WTC11 (cell line): ENCODE measurements around the gene AFF3. TPM values are rescaled to one million over a fixed set of nuclear protein-coding genes. Genes with fewer than 3 reads are reported as not detected.
A peak's percentile ranks its signal among the peaks of the same experiment; 100 is the strongest.

Source experiments
- ATAC-seq: fragments of 200-7000 bp; cut with Tn5 transposase; 2 replicates; pipeline ENCODE4 v1.10.0; 2021; ENCODE audit warnings: mild to moderate bottlenecking, moderate library complexity
- Bru-seq: library from RNA; stranded (reverse); fragments of 400-500 nt; gene quantifications from one replicate; lab custom pipeline; 2021; lab: Mats Ljungman, UMichigan
- CTCF ChIA-PET: fragments of 300-600 bp; sonication (Branson Sonifier 250); formaldehyde crosslinking; loops from one replicate; lab custom pipeline; 2021; ENCODE audit warnings: antibody characterized with exemption; lab: Charles Lee
- POLR2A ChIA-PET: fragments of 350-600 bp; sonication (Branson Sonifier 250); formaldehyde crosslinking; loops from one replicate; lab custom pipeline; 2021; ENCODE audit warnings: antibody characterized with exemption; lab: Charles Lee
- DNase-seq: peaks from one replicate; pipeline ENCODE4 v3.0.0; 2021; ENCODE audit warnings: low spot score
- H3K27ac Mint-ChIP-seq: 2 replicates; pipeline ENCODE4 v1.8.0; 2021; ENCODE audit warnings: mixed read lengths
- H3K27me3 Mint-ChIP-seq: 2 replicates; pipeline ENCODE4 v1.8.0; 2021; ENCODE audit warnings: low read depth, mild to moderate bottlenecking, moderate library complexity, mixed read lengths
- H3K36me3 Mint-ChIP-seq: 2 replicates; pipeline ENCODE4 v1.8.0; 2021; ENCODE audit warnings: mixed read lengths
- H3K4me1 Mint-ChIP-seq: 2 replicates; pipeline ENCODE4 v1.8.0; 2022; ENCODE audit warnings: mixed read lengths
- H3K4me3 Mint-ChIP-seq: 2 replicates; pipeline ENCODE4 v1.8.0; 2021; ENCODE audit warnings: mild to moderate bottlenecking, moderate library complexity, mixed read lengths
- H3K9me3 Mint-ChIP-seq: 2 replicates; pipeline ENCODE4 v1.8.0; 2021; ENCODE audit warnings: mixed read lengths
- ATF3 ChIP-seq: sonication (generic); formaldehyde crosslinking; conservative IDR thresholded peaks from 2 replicates; pipeline ENCODE4 v1.8.1; 2022; ENCODE audit warnings: mild to moderate bottlenecking, missing genetic modification reagents
- CBFB ChIP-seq: sonication (generic); formaldehyde crosslinking; IDR thresholded peaks from 2 replicates; pipeline ENCODE4 v1.8.1; 2022; ENCODE audit warnings: mild to moderate bottlenecking, low read depth, missing genetic modification reagents
- CREM ChIP-seq: sonication (generic); formaldehyde crosslinking; IDR thresholded peaks from 2 replicates; pipeline ENCODE4 v1.8.1; 2022; ENCODE audit warnings: mild to moderate bottlenecking, missing genetic modification reagents, moderate library complexity
- EMX1 ChIP-seq: fragments of 250-450 bp; sonication (Bioruptor Pico); IDR thresholded peaks from 2 replicates; pipeline ENCODE4 v1.8.0; 2021; ENCODE audit warnings: mild to moderate bottlenecking
- FOXJ3 ChIP-seq: sonication (generic); formaldehyde crosslinking; IDR thresholded peaks from 2 replicates; pipeline ENCODE4 v1.9.0; 2021; ENCODE audit warnings: missing genetic modification reagents, mild to moderate bottlenecking, borderline replicate concordance
- GRHL2 ChIP-seq: fragments of 250-450 bp; sonication (Bioruptor Pico); IDR thresholded peaks from 2 replicates; pipeline ENCODE4 v1.8.0; 2022; ENCODE audit warnings: mild to moderate bottlenecking, moderate library complexity; ENCODE audit not compliant: insufficient replicate concordance, severe bottlenecking
- HMGA2 ChIP-seq: fragments of 250-450 bp; sonication (Bioruptor Pico); IDR thresholded peaks from 2 replicates; pipeline ENCODE4 v1.4.0; 2021; ENCODE audit warnings: mild to moderate bottlenecking, moderate library complexity
- IRF1 ChIP-seq: sonication (generic); formaldehyde crosslinking; IDR thresholded peaks from 2 replicates; pipeline ENCODE4 v1.8.0; 2023; ENCODE audit warnings: missing genetic modification reagents
- JAZF1 ChIP-seq: fragments of 250-450 bp; sonication (Bioruptor Pico); IDR thresholded peaks from 2 replicates; pipeline ENCODE4 v1.9.0; 2021; ENCODE audit warnings: moderate library complexity, mild to moderate bottlenecking, inconsistent platforms
- JUN ChIP-seq: sonication (generic); formaldehyde crosslinking; IDR thresholded peaks from 2 replicates; pipeline ENCODE4 v1.8.0; 2023; ENCODE audit warnings: mild to moderate bottlenecking, missing genetic modification reagents
- OVOL2 ChIP-seq: fragments of 250-450 bp; sonication (Bioruptor Pico); IDR thresholded peaks from 2 replicates; pipeline ENCODE4 v1.9.0; 2021; ENCODE audit warnings: mild to moderate bottlenecking, borderline replicate concordance
- SP1 ChIP-seq: sonication (generic); formaldehyde crosslinking; conservative IDR thresholded peaks from 2 replicates; pipeline ENCODE4 v1.8.1; 2022; ENCODE audit warnings: missing genetic modification reagents
- STAT6 ChIP-seq: sonication (generic); formaldehyde crosslinking; conservative IDR thresholded peaks from 2 replicates; pipeline ENCODE4 v1.8.1; 2023; ENCODE audit warnings: mild to moderate bottlenecking, low read depth, missing genetic modification reagents, moderate library complexity
- TP53 ChIP-seq: sonication (generic); formaldehyde crosslinking; IDR thresholded peaks from 2 replicates; pipeline ENCODE4 v1.8.1; 2023; ENCODE audit warnings: mild to moderate bottlenecking, missing genetic modification reagents
- ZNF121 ChIP-seq: sonication (generic); formaldehyde crosslinking; IDR thresholded peaks from 2 replicates; pipeline ENCODE4 v1.8.0; 2023; ENCODE audit warnings: missing genetic modification reagents
- ZNF219 ChIP-seq: sonication (generic); formaldehyde crosslinking; IDR thresholded peaks from 2 replicates; pipeline ENCODE4 v1.8.0; 2023; ENCODE audit warnings: missing genetic modification reagents, mild to moderate bottlenecking, borderline replicate concordance
- ZNF232 ChIP-seq: sonication (generic); formaldehyde crosslinking; IDR thresholded peaks from 2 replicates; pipeline ENCODE4 v1.8.0; 2022; ENCODE audit warnings: mild to moderate bottlenecking, missing genetic modification reagents
- ZNF263 ChIP-seq: sonication (generic); formaldehyde crosslinking; IDR thresholded peaks from 2 replicates; pipeline ENCODE4 v1.8.1; 2022; ENCODE audit warnings: low read depth, mild to moderate bottlenecking, moderate library complexity, missing genetic modification reagents
- long read RNA-seq, 3 experiments: library from RNA in 1 of 3; library from capped mRNA in 1 of 3; library from polyadenylated mRNA in 1 of 3; unstranded in 2 of 3; stranded (forward) in 1 of 3; transcript quantifications; one replicate each; pipeline ENCODE4 v2.0.0, GENCODE V29; 2021
- total RNA-seq: library from RNA; stranded (reverse); gene quantifications from 3 replicates; pipeline ENCODE4 v1.2.3, GENCODE V29; 2021
- TF ChIP-seq, protein P1 (sequence below): fragments of 250-450 bp; sonication (Bioruptor Pico); conservative IDR thresholded peaks from 2 replicates; pipeline ENCODE4 v1.9.0; 2021; ENCODE audit warnings: mild to moderate bottlenecking
- TF ChIP-seq, protein P2 (sequence below): fragments of 200-600 bp; IDR thresholded peaks from 2 replicates; pipeline ENCODE4 v1.8.0; 2022; ENCODE audit warnings: antibody characterized with exemption
- TF ChIP-seq, protein P3 (sequence below): sonication (generic); formaldehyde crosslinking; IDR thresholded peaks from 2 replicates; pipeline ENCODE4 v1.8.0; 2022; ENCODE audit warnings: mild to moderate bottlenecking, missing genetic modification reagents
- TF ChIP-seq, protein P4 (sequence below): sonication (generic); formaldehyde crosslinking; IDR thresholded peaks from 2 replicates; pipeline ENCODE4 v1.8.1; 2022; ENCODE audit warnings: missing genetic modification reagents, borderline replicate concordance

The AFF3 gene
- 1.1 to 1.2 TPM (median 1.2 TPM) in 3 replicates for total RNA-seq
- percentile 24 among the genes with signal in this experiment for Bru-seq, nascent RNA
- long read RNA-seq, experiment 1, partial matches to known transcripts, result 1 of 7 reads
- long read RNA-seq, experiment 1, other reads (novel, unspliced or antisense), result 6 of 7 reads
- long read RNA-seq, experiment 2, partial matches to known transcripts, result 1 of 2 reads
- long read RNA-seq, experiment 2, other reads (novel, unspliced or antisense), result 1 of 2 reads
- long read RNA-seq, experiment 3, result 0 reads

DNA sequence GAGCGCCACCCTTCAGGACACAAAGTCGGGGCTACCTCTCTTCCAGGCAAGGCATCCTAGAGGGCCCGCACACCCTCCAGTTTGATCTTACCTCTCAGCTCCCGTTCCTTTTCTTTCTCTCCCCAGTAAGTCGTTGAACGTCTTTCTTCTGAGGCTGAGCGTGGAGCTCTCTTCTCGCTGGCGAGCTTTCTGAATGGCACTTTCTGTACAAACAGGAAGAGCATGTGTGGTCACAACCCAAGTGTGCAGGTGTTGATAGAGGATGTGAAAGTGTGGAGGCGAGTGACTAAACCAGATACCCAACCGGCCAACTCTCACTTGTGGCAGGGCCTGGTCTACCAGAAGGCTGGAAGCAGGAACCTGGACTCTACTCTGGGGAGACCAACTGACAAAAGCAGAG is at the start of gene AFF3:
TSS of gene AFF3 (minus strand) at position 198 of the 400 bp plus-strand sequence. CDS start 38,136 bp downstream, outside the sequence.
- Mint-ChIP-seq H3K9me3 (peaks cover 21% of the 10 kb centered on the region), H3K4me3 (no peak within 1 kb of the TSS), H3K27ac (no peak within 1 kb of the TSS), H3K27me3 (no peaks in the 10 kb centered on the region; the same call in 1 of the 2 replicates), H3K4me1 (no peaks in the 10 kb centered on the region), H3K36me3 (no peaks in the 10 kb centered on the region)
- ChIA-PET CTCF (interaction anchor here (1.4 kb wide), 1 partner anchor 118 kb away, joined by 4 read pairs; no protein-coding TSS in a partner anchor), POLR2A (no interaction called here)
- no peak for ATAC-seq
- TF ChIP-seq CBFB, result no peak
- TF ChIP-seq, protein P1, sequence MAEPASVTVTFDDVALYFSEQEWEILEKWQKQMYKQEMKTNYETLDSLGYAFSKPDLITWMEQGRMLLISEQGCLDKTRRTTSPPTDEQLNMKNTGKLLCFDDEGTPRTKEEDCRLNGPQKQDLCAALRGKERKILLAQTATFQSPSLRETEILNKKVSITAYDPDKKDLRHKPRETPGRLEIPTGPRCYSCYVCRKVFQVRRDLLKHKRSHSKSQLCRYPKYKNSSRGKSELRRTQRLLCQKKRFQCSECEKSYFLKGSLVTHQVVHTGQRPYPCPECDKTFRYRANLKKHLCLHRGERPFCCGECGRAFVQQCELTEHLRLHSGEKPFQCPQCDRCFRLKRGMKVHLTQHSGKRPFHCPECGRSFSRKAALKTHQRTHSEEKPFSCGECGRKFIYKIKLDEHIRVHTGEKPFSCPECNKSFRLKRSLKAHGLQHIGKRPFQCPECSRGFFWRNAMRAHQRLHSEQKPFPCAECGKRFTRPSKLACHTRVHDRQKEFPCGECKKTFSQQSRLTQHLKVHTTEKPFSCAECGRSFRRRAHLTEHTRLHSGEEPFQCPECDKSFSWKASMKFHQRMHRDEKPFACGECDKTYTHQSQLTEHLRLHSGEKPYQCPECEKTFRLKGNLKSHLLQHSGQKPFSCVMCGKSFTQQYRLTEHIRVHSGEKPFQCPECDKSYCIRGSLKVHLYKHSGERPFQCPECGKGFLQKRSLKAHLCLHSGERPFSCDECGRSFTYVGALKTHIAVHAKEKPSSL, result no peak
- TF ChIP-seq ZNF121, result no peak
- TF ChIP-seq ZNF263 (CRISPR knock-in tag), result no peak
- no peak for TF ChIP-seq FOXJ3 (CRISPR knock-in tag)
- TF ChIP-seq, protein P2, sequence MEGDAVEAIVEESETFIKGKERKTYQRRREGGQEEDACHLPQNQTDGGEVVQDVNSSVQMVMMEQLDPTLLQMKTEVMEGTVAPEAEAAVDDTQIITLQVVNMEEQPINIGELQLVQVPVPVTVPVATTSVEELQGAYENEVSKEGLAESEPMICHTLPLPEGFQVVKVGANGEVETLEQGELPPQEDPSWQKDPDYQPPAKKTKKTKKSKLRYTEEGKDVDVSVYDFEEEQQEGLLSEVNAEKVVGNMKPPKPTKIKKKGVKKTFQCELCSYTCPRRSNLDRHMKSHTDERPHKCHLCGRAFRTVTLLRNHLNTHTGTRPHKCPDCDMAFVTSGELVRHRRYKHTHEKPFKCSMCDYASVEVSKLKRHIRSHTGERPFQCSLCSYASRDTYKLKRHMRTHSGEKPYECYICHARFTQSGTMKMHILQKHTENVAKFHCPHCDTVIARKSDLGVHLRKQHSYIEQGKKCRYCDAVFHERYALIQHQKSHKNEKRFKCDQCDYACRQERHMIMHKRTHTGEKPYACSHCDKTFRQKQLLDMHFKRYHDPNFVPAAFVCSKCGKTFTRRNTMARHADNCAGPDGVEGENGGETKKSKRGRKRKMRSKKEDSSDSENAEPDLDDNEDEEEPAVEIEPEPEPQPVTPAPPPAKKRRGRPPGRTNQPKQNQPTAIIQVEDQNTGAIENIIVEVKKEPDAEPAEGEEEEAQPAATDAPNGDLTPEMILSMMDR, result no peak
- TF ChIP-seq JUN, result no peak
- no peak for TF ChIP-seq STAT6 (CRISPR knock-in tag)
- no peak for TF ChIP-seq TP53
- TF ChIP-seq HMGA2 (CRISPR knock-in tag), result no peak
- TF ChIP-seq IRF1, result no peak
- no peak for DNase-seq

DNA sequence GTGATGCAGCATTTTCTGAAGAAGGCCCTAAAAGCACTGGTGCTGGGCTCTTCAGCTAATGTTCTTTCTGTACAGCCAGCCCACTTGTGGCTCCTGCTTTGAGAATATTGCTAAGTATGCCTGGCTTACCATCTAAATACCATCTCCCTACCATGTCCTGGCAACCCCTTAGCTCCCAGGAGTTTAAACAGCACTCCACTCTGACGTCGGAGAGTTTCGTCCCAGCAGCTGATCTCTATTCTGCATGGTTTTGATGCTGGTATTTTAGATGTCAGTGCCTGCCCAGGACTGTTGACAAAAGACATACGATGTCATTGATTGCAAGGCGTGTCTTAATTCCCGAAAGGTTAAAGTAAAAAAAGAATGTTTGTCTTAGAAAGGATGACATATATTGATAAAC is 47.0 kb upstream of the AFF3 start:
- ChIA-PET CTCF (no interaction called here), POLR2A (no interaction called here)
- Mint-ChIP-seq H3K36me3 (no peaks in the 10 kb centered on the region), H3K9me3 (peaks cover 6% of the 10 kb centered on the region; the same call in 1 of the 2 replicates), H3K27me3 (peaks cover 29% of the 10 kb centered on the region), H3K4me1 (peaks cover 5% of the 10 kb centered on the region), H3K27ac (no peak overlapping the region), H3K4me3 (no peak overlapping the region)
- DNase-seq (no peak), ATAC-seq (no peak)
- no peak for TF ChIP-seq ZNF219 (CRISPR knock-in tag)
- no peak for TF ChIP-seq OVOL2 (CRISPR knock-in tag)
- no peak for TF ChIP-seq ATF3 (CRISPR knock-in tag)
- TF ChIP-seq, protein P1, result no peak
- TF ChIP-seq ZNF263 (CRISPR knock-in tag), result no peak
- no peak for TF ChIP-seq JAZF1 (CRISPR knock-in tag)
- TF ChIP-seq, protein P3, sequence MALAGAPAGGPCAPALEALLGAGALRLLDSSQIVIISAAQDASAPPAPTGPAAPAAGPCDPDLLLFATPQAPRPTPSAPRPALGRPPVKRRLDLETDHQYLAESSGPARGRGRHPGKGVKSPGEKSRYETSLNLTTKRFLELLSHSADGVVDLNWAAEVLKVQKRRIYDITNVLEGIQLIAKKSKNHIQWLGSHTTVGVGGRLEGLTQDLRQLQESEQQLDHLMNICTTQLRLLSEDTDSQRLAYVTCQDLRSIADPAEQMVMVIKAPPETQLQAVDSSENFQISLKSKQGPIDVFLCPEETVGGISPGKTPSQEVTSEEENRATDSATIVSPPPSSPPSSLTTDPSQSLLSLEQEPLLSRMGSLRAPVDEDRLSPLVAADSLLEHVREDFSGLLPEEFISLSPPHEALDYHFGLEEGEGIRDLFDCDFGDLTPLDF (CRISPR knock-in tag), result no peak
- TF ChIP-seq HMGA2 (CRISPR knock-in tag), result no peak
- no peak for TF ChIP-seq CBFB
- TF ChIP-seq GRHL2 (CRISPR knock-in tag), result no peak
- no peak for TF ChIP-seq EMX1
- no peak for TF ChIP-seq ZNF232 (CRISPR knock-in tag)
- no peak for TF ChIP-seq SP1
- TF ChIP-seq CREM, result no peak
- TF ChIP-seq, protein P4, sequence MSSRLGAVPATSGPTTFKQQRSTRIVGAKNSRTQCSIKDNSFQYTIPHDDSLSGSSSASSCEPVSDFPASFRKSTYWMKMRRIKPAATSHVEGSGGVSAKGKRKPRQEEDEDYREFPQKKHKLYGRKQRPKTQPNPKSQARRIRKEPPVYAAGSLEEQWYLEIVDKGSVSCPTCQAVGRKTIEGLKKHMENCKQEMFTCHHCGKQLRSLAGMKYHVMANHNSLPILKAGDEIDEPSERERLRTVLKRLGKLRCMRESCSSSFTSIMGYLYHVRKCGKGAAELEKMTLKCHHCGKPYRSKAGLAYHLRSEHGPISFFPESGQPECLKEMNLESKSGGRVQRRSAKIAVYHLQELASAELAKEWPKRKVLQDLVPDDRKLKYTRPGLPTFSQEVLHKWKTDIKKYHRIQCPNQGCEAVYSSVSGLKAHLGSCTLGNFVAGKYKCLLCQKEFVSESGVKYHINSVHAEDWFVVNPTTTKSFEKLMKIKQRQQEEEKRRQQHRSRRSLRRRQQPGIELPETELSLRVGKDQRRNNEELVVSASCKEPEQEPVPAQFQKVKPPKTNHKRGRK (CRISPR knock-in tag), result no peak
